Gastroesophageal sphincter (tissue), 3 donors: ENCODE data around the gene TENM3.

Experiments
- EP300 ChIP-seq: sonication (generic); formaldehyde crosslinking; IDR thresholded peaks from one replicate; pipeline ENCODE4 v1.6.1; 2017; ENCODE audit warnings: antibody characterized with exemption, mild to moderate bottlenecking
- POLR2A ChIP-seq, 2 donors: fragments of 450-650 bp; IDR thresholded peaks; one replicate each; pipeline ENCODE4 v1.6.1; 2017; ENCODE audit warnings: antibody characterized with exemption in 2 of 2, mild to moderate bottlenecking in 2 of 2, moderate library complexity in 1 of 2
- POLR2AphosphoS5 ChIP-seq: sonication (generic); formaldehyde crosslinking; IDR thresholded peaks from one replicate; pipeline ENCODE4 v1.6.1; 2017; ENCODE audit warnings: antibody characterized with exemption
- TF ChIP-seq, protein P1 (sequence below), 4 experiments: fragments of 200-600 bp in 2 of 4; fragments of 450-650 bp in 2 of 4; sonication (generic) in 1 of 4; IDR thresholded peaks; one replicate each; pipeline ENCODE4 v1.5.1; 2017 to 2019; ENCODE audit warnings: antibody characterized with exemption in 4 of 4, mild to moderate bottlenecking in 2 of 4, moderate library complexity in 2 of 4

- TF ChIP-seq, protein P1, sequence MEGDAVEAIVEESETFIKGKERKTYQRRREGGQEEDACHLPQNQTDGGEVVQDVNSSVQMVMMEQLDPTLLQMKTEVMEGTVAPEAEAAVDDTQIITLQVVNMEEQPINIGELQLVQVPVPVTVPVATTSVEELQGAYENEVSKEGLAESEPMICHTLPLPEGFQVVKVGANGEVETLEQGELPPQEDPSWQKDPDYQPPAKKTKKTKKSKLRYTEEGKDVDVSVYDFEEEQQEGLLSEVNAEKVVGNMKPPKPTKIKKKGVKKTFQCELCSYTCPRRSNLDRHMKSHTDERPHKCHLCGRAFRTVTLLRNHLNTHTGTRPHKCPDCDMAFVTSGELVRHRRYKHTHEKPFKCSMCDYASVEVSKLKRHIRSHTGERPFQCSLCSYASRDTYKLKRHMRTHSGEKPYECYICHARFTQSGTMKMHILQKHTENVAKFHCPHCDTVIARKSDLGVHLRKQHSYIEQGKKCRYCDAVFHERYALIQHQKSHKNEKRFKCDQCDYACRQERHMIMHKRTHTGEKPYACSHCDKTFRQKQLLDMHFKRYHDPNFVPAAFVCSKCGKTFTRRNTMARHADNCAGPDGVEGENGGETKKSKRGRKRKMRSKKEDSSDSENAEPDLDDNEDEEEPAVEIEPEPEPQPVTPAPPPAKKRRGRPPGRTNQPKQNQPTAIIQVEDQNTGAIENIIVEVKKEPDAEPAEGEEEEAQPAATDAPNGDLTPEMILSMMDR (IDR thresholded peaks at IDR 0.05): no peak
- TF ChIP-seq POLR2A (IDR thresholded peaks at IDR 0.05) (no peak), POLR2AphosphoS5 (no peak), EP300 (no peak)
Measured at GRCh38 chr4:182575225-182575624, 332.0 kb downstream of the TENM3 start.
